ENCODE results near the gene MRPL51.

MRPL51 gene

DNA sequence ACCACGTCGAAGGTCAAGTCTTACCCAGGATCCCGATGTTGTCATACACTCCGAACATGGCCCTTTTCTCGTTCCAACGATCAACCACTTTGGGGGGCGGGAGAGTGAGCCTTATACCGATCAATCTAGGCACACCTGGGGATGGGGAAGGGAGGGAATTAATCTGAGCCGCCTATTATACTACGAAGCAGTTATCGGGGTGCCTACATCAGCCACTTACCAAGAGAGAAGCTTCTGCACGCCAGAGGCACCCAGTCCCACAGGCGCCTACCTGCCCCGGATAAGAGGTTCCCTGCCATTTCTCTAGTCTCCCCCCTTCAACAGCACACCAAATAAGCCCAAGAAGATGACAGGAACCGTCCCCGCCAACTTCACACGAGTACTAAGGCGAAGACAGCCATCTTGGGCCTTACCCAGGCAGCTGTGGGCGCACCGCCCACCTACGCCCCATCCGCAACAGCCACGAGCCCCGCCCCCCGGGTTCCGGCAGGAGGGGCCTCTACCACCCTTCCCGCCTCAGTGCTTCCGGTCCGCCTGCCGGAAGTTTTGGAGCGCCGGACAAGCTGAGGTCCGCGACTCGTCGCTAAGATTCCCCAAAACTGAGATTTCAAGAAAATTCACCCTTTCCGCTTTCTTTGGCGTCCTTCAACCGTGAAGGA lies at the start of gene MRPL51:
Gene MRPL51 (minus strand): TSS at position 425 of the 659 bp plus-strand sequence. CDS start 126 bp downstream, at position 299.
- peak; percentile 94 for DNase-seq

DNA sequence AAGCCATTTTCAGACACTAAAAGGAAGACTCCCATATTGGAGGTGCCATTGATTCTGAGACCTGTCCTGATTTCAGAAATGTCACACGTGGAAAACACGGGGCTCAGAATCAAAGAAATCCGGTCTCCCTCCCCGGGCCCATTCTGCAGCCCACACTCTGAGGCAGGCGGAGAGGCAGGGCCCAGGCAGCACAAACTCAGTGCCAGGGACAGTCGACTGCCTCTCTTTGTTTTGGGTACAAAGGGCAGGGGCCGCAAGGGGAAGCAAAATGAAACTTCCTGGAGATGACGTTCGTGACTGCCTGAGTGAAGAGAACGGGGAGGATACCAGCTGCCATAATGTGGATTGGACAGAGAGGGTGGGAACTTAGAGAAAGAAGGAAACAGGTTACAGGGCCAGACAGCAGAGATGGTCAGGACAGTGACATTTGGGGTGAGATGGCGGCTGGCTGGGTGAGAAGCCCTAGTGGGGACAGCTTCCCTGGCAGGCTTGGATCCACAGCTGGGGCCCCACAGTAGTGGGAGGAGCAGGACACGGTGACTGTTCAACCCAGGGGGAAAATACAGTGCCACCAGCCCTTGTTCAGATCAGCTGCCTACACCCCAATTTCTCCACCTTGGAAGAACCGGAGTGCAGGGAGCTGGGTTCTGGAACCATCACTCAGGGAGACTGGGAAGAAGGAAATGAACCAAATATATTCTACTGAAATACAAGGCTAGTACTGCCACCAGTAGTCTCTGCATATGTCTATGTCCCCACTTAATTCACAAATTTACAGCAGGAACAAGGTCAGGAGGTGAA lies 49.3 kb upstream of the MRPL51 start:
- DNase-seq = no peak

DNA sequence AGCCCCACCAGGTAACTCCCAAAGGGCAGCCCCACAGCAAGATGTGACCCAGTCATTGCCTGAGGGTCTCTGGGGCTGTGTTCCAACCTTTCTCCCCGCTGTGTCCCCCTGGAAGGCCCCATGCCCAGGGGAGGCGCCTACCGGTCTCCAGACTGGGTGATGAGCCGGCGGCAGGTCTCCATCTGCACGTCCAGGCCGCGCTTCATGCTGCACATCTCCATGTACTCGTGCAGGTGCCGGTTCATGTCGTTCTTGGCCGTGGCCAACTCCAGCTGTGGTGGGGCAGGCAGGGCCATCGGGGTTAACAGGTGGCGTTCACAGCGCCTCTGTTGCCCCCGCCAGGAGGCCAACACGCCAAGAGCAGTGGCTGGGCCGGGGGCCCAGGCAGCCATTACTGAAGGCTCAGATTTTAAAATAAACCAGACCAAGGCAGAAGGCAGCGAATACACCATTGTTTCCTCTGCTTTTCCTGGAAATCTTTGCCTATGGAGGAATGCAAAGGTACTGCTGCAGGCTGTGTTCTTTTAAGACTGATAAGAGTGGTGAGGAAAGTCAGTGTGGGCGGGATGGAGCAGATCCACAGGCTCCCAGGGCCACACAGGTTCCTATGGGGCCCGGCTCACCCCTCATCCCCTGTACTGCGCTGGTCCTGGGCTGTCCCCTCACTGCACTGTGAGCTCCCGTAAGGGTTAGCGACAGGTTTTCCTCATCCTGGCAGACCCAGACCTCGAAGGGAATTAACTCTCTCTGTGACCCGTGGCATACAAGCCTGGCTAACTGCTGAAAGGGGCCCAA lies 48.5 kb upstream of the MRPL51 start:
- no peak for DNase-seq

DNA sequence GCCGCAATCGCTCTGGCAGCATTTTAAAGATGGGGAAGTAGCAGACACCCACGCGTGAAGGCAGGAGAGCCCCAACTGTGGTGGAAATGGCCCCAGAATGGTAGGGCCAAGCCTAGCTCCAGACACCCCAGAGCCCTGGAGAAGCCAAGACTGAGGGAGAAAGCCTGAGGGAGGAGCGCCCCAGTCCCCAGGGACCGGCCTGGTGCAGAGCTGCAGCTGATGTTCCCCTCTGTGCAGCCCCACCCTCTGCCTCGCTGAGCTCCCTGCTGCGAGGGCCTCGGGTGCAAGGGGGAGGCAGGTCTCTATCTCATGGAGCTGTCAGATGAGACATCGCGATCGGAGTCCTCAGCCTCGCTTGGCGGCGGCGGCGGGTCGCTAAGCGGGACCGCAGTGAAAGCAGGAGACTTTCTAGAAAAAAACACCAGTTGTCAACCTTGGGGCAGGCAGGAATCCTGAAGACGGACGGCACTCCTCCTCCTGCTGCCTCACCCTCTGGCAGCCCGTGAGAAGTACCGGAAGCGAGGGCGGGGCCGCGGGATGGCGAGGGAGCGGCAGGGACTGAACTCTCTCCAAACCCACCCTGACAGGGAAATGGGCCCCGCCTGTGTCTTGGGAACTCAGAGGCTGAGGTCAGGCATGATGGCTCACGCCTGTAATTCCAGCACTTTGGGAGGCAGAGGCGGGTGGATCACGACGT lies 47.3 kb upstream of the MRPL51 start:
- DNase-seq = peak; percentile 75

DNA sequence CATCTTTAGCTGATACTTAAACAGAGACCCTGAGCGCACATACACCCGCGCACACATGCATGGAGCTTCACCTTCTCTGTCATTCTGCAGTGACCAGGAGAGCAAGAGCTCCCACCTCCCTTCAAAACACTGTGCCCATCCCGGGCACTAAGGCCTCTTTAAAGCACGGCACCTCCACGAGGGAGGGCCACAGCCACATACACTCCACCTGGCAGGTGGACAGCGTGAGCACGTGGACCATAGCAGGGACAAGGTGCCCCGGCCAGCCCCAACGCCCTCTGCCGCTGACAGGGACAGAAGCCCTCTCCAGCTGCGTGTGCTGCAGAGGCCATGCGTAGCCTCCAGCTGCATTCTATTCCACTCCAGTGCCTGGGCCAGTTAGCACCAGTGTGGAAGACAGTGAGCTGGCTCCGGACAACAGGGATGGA lies 46.7 kb upstream of the MRPL51 start:
- no peak for DNase-seq

DNA sequence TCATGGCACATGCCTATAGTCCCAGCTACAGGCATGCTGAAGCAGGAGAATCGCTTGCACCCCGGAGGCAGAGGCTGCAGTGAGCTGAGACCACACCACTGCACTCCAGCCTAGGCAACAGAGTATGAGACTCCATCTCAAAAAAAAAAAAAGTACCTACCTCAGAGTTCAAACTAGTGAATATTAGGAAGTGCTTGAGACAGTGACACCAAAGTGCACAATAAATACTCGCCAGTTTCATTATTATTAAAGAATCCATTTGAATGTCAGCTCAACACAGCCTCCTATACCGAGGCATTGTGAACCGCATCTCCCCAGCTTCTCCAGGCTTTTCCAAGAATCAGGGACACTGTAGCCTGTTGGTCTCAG lies 46.2 kb upstream of the MRPL51 start:
- no peak for DNase-seq

DNA sequence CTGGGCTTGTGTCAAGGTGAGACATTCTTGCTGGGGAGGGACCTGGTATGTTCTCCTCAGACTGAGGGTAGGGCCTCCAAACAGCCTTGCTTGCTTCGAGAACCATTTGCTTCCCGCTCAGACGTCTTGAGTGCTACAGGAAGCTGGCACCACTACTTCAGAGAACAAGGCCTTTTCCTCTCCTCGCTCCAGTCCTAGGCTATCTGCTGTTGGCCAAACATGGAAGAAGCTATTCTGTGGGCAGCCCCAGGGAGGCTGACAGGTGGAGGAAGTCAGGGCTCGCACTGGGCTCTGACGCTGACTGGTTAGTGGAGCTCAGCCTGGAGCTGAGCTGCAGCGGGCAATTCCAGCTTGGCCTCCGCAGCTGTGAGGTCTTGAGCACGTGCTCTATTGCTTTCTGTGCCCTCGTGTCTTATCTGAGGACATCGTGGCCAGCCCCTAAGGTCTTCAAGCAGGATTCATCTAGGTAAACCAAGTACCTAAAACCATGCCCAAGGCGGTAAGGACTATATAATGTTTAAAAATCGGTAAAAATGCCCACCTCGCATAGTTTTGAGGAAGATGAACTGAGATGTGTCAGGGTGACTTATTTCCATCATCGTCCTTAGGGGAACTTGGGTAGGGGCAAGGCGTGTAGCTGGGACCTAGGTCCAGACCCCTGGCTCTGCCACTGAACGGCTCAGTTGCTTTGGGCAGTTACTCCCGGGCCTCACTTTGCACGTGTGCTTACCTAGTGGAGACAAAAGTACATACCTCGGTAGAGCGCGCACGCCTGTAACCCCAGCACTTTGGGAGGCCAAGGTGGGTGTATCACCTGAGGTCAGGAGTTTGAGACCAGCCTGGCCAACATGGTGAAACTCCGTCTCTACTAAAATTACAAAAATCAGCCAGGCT lies 45.6 kb upstream of the MRPL51 start:
- no peak for DNase-seq

DNA sequence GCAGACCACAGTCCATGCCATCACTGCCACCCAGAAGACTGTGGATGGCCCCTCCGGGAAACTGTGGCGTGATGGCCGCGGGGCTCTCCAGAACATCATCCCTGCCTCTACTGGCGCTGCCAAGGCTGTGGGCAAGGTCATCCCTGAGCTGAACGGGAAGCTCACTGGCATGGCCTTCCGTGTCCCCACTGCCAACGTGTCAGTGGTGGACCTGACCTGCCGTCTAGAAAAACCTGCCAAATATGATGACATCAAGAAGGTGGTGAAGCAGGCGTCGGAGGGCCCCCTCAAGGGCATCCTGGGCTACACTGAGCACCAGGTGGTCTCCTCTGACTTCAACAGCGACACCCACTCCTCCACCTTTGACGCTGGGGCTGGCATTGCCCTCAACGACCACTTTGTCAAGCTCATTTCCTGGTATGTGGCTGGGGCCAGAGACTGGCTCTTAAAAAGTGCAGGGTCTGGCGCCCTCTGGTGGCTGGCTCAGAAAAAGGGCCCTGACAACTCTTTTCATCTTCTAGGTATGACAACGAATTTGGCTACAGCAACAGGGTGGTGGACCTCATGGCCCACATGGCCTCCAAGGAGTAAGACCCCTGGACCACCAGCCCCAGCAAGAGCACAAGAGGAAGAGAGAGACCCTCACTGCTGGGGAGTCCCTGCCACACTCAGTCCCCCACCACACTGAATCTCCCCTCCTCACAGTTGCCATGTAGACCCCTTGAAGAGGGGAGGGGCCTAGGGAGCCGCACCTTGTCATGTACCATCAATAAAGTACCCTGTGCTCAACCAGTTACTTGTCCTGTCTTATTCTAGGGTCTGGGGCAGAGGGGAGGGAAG lies 44.7 kb upstream of the MRPL51 start:
- DNase-seq = peak; percentile 40

DNA sequence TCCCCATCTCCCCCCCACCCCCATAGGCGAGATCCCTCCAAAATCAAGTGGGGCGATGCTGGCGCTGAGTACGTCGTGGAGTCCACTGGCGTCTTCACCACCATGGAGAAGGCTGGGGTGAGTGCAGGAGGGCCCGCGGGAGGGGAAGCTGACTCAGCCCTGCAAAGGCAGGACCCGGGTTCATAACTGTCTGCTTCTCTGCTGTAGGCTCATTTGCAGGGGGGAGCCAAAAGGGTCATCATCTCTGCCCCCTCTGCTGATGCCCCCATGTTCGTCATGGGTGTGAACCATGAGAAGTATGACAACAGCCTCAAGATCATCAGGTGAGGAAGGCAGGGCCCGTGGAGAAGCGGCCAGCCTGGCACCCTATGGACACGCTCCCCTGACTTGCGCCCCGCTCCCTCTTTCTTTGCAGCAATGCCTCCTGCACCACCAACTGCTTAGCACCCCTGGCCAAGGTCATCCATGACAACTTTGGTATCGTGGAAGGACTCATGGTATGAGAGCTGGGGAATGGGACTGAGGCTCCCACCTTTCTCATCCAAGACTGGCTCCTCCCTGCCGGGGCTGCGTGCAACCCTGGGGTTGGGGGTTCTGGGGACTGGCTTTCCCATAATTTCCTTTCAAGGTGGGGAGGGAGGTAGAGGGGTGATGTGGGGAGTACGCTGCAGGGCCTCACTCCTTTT lies 44.0 kb upstream of the MRPL51 start:
- no peak for DNase-seq

DNA sequence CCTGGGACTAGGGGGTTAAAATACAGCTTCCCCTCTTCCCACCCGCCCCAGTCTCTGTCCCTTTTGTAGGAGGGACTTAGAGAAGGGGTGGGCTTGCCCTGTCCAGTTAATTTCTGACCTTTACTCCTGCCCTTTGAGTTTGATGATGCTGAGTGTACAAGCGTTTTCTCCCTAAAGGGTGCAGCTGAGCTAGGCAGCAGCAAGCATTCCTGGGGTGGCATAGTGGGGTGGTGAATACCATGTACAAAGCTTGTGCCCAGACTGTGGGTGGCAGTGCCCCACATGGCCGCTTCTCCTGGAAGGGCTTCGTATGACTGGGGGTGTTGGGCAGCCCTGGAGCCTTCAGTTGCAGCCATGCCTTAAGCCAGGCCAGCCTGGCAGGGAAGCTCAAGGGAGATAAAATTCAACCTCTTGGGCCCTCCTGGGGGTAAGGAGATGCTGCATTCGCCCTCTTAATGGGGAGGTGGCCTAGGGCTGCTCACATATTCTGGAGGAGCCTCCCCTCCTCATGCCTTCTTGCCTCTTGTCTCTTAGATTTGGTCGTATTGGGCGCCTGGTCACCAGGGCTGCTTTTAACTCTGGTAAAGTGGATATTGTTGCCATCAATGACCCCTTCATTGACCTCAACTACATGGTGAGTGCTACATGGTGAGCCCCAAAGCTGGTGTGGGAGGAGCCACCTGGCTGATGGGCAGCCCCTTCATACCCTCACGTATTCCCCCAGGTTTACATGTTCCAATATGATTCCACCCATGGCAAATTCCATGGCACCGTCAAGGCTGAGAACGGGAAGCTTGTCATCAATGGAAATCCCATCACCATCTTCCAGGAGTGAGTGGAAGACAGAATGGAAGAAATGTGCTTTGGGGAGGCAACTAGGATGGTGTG lies 43.1 kb upstream of the MRPL51 start:
- no peak for DNase-seq

DNA sequence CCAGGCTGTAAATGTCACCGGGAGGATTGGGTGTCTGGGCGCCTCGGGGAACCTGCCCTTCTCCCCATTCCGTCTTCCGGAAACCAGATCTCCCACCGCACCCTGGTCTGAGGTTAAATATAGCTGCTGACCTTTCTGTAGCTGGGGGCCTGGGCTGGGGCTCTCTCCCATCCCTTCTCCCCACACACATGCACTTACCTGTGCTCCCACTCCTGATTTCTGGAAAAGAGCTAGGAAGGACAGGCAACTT lies 42.6 kb upstream of the MRPL51 start:
- DNase-seq = no peak

DNA sequence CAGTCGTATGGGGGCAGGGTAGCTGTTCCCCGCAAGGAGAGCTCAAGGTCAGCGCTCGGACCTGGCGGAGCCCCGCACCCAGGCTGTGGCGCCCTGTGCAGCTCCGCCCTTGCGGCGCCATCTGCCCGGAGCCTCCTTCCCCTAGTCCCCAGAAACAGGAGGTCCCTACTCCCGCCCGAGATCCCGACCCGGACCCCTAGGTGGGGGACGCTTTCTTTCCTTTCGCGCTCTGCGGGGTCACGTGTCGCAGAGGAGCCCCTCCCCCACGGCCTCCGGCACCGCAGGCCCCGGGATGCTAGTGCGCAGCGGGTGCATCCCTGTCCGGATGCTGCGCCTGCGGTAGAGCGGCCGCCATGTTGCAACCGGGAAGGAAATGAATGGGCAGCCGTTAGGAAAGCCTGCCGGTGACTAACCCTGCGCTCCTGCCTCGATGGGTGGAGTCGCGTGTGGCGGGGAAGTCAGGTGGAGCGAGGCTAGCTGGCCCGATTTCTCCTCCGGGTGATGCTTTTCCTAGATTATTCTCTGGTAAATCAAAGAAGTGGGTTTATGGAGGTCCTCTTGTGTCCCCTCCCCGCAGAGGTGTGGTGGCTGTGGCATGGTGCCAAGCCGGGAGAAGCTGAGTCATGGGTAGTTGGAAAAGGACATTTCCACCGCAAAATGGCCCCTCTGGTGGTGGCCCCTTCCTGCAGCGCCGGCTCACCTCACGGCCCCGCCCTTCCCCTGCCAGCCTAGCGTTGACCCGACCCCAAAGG lies 42.1 kb upstream of the MRPL51 start:
- peak; percentile 61 for DNase-seq

DNA sequence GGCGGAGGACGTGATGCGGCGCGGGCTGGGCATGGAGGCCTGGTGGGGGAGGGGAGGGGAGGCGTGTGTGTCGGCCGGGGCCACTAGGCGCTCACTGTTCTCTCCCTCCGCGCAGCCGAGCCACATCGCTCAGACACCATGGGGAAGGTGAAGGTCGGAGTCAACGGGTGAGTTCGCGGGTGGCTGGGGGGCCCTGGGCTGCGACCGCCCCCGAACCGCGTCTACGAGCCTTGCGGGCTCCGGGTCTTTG lies 41.6 kb upstream of the MRPL51 start:
- DNase-seq = no peak

DNA sequence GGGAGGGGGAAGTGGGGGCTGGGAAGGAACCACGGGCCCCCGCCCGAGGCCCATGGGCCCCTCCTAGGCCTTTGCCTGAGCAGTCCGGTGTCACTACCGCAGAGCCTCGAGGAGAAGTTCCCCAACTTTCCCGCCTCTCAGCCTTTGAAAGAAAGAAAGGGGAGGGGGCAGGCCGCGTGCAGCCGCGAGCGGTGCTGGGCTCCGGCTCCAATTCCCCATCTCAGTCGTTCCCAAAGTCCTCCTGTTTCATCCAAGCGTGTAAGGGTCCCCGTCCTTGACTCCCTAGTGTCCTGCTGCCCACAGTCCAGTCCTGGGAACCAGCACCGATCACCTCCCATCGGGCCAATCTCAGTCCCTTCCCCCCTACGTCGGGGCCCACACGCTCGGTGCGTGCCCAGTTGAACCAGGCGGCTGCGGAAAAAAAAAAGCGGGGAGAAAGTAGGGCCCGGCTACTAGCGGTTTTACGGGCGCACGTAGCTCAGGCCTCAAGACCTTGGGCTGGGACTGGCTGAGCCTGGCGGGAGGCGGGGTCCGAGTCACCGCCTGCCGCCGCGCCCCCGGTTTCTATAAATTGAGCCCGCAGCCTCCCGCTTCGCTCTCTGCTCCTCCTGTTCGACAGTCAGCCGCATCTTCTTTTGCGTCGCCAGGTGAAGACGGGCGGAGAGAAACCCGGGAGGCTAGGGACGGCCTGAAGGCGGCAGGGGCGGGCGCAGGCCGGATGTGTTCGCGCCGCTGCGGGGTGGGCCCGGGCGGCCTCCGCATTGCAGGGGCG lies 41.0 kb upstream of the MRPL51 start, which contains the start of gene GAPDH:
Gene GAPDH (plus strand): TSS at position 595 of the 772 bp plus-strand sequence. CDS start 316 bp downstream, outside the sequence.
- DNase-seq = peak; percentile 97

DNA sequence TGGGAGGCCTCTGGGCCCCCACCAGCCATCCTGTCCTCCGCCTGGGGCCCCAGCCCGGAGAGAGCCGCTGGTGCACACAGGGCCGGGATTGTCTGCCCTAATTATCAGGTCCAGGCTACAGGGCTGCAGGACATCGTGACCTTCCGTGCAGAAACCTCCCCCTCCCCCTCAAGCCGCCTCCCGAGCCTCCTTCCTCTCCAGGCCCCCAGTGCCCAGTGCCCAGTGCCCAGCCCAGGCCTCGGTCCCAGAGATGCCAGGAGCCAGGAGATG lies 40.5 kb upstream of the MRPL51 start:
- DNase-seq = no peak

DNA sequence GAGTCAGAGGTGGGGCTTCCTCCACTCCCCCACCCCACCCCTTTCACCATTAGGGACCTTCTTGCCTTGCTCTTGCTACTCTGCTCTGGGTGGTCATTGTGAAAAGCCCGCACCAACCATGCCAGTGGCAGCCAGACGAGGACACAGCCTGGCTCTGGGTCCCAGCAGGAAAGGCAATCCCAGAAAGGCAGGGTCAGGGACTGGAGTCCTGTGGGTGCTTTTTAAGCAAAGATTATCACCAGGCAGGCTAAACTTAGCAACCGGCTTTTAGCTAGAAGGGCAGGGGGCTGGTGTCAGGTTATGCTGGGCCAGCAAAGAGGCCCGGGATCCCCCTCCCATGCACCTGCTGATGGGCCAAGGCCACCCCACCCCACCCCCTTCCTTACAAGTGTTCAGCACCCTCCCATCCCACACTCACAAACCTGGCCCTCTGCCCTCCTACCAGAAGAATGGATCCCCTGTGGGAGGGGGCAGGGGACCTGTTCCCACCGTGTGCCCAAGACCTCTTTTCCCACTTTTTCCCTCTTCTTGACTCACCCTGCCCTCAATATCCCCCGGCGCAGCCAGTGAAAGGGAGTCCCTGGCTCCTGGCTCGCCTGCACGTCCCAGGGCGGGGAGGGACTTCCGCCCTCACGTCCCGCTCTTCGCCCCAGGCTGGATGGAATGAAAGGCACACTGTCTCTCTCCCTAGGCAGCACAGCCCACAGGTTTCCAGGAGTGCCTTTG lies 40.0 kb upstream of the MRPL51 start:
- peak; percentile 68 for DNase-seq

DNA sequence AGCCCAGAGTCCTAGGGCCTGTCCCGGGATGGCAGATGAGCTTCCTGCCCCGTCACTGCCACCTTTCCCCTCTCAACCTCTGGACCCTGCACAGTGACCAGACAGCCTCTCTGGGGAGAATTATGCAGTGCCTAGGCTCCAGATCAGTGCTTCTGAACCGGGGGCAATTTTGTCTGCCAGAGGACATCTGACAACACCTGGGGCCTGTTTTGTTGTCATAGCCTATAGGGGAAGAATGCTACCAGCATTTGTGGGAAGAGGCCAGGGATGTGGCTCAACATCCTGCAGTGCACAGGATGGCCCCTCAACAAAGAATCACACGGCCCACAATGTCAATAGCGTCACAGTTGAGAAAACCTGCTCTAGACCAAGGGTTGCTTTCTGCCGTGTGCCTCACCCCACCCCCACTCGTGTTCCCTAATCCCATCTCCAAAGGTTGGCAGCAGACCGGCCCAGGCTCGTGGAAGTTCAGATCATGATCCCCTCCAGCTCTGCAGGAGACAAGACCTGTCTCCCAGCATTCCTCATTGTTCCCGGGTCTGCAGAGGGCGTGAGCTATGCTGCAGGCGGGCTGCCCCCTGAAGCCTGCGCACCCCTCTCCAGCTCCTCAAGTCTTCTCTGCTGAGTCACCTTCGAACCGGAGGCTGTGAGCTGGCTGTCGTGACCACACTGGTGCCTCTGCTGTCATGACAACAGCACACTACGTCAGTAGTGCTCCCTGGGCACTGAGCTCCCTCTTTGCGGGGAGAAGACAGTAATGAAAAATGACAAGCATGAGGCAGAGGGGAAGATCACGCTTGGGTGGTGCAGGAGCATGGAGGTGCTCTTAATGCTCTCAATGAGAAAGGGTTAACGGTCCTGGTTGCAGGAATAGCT lies 39.2 kb upstream of the MRPL51 start:
- peak; percentile 76 for DNase-seq
